A549 treated with Hydrocortisone at 1 μM for 4 hours (cell line): ENCODE data around the gene PAXX. TPM values are rescaled to one million over a fixed set of nuclear protein-coding genes. Genes with fewer than 3 reads are reported as not detected.

Source experiments
- total RNA-seq: library from RNA; stranded (reverse); fragments of 200-300 nt; extraction: Qiagen RNA extraction; gene quantifications from 5 replicates; pipeline ENCODE4 v1.2.3, GENCODE V29; 2022

PAXX gene, protein sequence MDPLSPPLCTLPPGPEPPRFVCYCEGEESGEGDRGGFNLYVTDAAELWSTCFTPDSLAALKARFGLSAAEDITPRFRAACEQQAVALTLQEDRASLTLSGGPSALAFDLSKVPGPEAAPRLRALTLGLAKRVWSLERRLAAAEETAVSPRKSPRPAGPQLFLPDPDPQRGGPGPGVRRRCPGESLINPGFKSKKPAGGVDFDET
- 46.7 to 85.5 TPM (median 74.2 TPM) in 5 replicates for total RNA-seq

DNA sequence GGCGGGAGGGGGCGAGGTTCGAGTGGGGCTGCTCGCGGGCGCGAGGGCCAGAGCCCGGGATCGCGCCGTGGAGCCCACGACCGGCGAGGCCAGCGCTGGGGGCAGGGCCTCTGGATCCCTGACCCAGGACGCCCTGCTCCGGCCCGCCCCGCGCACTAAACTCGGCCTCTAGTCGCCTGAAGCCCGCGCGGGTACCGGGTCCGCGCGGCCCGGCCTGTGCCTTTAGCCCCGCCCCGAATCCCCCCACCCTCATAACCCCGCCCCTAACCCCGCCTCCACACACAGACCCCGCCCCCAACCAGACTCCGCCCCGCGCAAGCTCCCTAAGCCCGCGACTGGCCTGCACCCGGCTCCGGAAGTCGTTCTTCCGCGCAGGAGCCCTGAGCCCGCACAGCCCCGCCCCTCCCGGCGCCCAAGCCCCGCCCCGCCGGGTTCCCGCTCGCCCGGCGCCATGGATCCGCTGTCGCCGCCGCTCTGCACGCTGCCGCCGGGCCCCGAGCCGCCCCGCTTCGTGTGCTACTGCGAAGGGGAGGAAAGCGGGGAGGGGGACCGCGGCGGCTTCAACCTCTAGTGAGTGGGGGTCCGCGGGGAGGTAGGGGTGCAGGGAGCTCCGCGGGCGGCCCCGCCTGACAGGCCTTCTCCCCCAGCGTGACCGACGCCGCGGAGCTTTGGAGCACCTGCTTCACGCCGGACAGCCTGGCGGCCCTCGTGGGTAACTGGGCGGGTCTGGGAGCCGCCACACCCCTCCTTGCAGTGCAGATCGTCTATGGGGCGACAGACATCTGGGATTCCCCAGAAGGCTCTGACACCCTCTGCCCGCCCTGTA, at the start of gene PAXX:
TSS of gene PAXX (plus strand) at position 430 of the 826 bp plus-strand sequence. CDS start at position 452, 22 bp downstream.

GRCh38 chr9:136944519-136945332, 47.5 kb upstream of the PAXX start, which contains the start of the genes C8G and FBXW5:
C8G (plus strand) TSS chr9:136945243; CDS start chr9:136945321, 78 bp downstream.
FBXW5 (minus strand) TSS chr9:136944738; CDS start chr9:136944083, 655 bp downstream.

DNA sequence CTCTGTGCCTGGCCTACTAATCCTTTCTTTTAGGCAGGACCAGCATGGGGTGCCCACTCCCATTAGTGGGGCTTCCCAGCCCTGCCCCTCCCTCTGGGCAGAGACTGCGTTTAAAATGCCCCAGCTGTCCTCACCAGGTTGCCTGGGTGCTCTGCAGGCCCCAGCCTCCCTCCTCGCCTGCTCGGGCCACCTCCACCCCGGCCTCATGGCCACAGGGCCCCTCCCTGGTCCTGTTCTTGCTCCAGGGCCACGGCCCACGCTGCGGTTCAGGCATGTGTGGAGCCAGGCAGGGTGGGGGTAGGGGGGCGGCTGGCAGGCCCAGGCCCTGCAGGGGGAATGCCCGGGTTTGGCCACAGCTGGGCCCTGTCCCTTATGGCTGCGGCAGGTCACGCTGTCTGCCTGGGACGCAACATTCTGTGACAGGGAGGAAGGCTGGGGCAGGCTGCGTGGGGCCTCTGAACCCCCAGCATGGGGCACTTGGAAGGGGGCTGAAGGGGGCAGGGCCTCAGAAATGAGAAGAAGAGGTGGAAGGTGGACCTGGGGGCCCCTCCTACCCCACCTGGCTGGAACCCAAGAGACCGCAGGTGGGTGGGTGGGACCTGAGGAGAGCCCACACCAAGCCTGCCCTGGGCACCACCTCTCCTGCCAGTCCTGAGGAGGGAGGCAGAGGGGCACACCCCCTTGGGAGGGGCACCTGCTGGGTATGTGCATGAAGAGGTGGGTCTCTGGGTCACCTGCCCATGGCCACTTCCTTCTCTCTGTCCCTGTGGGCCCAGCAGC, 40.5 kb upstream of the PAXX start, which contains the start of gene LCN12:
TSS of gene LCN12 (plus strand) at position 733 of the 780 bp plus-strand sequence. CDS start 55 bp downstream, outside the sequence.

DNA sequence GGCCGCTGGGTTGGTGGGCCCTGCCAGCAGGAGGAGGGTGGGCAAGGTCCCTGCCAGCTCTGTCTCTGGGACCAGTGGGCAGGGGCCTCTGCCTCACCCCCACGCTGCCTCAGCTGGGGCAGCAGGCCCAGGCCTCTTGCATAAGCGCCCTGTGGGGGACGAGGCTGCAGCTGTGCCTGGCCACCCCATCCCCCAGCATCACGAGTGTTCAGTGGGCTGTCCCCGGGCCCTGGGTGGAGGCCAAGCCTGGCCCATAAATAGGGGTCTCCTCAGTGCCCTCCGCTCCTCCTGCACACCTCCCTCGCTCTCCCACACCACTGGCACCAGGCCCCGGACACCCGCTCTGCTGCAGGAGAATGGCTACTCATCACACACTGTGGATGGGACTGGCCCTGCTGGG, 15.0 kb upstream of the PAXX start, which contains the start of gene PTGDS:
TSS of gene PTGDS (plus strand) at position 282 of the 400 bp plus-strand sequence. CDS start at position 357, 75 bp downstream.

GRCh38 chr9:136982232-136983051, 9.8 kb upstream of the PAXX start, which contains the start of gene LCNL1:
LCNL1 (plus strand) TSS chr9:136982993; CDS start chr9:136983587, 594 bp downstream.

DNA sequence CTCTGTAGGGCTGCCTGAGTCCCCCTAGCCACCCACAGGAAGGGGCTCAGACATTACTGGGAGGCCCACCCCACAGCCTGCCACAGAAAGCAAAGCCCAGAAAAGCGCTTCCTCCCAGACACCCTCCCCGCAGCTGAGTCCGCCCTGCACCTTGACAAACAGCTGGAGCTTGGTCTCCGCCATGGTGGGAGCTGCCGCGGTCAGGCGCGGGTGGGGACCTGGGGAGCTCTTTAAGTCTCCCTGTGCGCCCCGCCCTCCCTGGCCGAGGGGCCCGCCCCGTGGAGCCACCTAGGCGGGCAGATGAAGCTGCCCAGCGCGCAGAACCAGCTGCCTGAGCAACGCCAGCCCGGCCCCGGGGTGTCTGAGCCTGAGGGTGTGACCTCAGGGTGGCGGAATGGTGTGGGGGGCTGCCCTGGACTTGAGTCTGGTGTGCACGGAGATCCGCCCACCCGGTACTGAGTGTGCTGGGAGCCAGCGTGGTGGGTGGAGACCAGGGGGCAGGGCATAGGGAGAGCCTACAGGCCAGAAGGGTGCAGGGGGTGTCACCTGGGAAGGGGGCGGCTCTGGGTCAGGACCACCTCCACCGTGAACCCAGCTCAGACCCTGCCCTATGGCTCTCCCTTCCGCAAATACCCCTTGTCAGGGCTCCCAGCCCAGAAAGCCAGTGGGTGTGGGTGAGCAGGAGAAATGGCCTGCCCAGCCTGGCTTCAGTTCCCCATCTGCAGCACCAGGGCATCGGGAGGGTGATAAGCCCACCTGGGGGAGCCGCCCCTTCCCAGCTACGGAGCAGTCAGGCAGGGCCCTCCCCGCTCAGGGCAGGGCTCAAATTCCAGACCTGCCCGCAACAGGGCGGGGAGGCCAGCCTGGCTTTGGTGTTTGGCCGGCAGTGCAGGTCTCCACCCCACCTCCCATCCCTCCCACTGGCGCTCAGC, 4.4 kb downstream of the PAXX start, which contains the start of gene CLIC3:
TSS of gene CLIC3 (minus strand) at position 208 of the 932 bp plus-strand sequence. CDS start at position 183, 25 bp downstream.

GRCh38 chr9:137027369-137028262, 35.4 kb downstream of the PAXX start, which contains the start of gene ABCA2:
ABCA2 (minus strand) TSS chr9:137028237; CDS start chr9:137028140, 97 bp downstream.

GRCh38 chr9:137031904-137032640, 39.9 kb downstream of the PAXX start, which contains the start of gene FUT7:
FUT7 (minus strand) TSS chr9:137032088; CDS start chr9:137031991, 97 bp downstream.

Other genes with a start within 250 kb of the PAXX start
- gene LCN10, start 249.5 kb upstream of the PAXX start, total RNA-seq, result not detected in 5 replicates
- gene LCN6, start 243.9 kb upstream of the PAXX start, total RNA-seq, result not detected in 5 replicates
- not detected in 5 replicates for gene LCN8, start 234.2 kb upstream of the PAXX start, total RNA-seq
- 0.03 to 0.13 TPM in 2 of 5 replicates, not detected in the others for gene LCN15, start 227.9 kb upstream of the PAXX start, total RNA-seq
- gene TMEM141, start 201.1 kb upstream of the PAXX start, total RNA-seq, result 60.3 to 79.3 TPM (median 78.5 TPM) in 5 replicates
- 0.18 to 0.63 TPM (median 0.44 TPM) in 5 replicates for gene CCDC183, start 196.1 kb upstream of the PAXX start, total RNA-seq
- 67.0 to 82.1 TPM (median 78.1 TPM) in 5 replicates for gene RABL6, start 184.5 kb upstream of the PAXX start, total RNA-seq
- 3.4 to 4.3 TPM (median 4.0 TPM) in 5 replicates for gene AJM1, start 149.9 kb upstream of the PAXX start, total RNA-seq
- 221 to 341 TPM (median 305 TPM) in 5 replicates for gene PHPT1, start 143.0 kb upstream of the PAXX start, total RNA-seq
- gene MAMDC4, start 140.1 kb upstream of the PAXX start, total RNA-seq, result 2.6 to 4.2 TPM (median 4.0 TPM) in 5 replicates
- 387 to 521 TPM (median 446 TPM) in 5 replicates for gene EDF1, start 126.1 kb upstream of the PAXX start, total RNA-seq
- 43.3 to 61.4 TPM (median 48.8 TPM) in 5 replicates for gene TRAF2, start 105.9 kb upstream of the PAXX start, total RNA-seq
- gene FBXW5, start 47.7 kb upstream of the PAXX start, total RNA-seq, result 71.5 to 97.8 TPM (median 91.7 TPM) in 5 replicates
- 0.62 to 1.7 TPM (median 1.2 TPM) in 5 replicates for gene C8G, start 47.2 kb upstream of the PAXX start, total RNA-seq
- 0.46 to 1.6 TPM (median 1.2 TPM) in 5 replicates for gene LCN12, start 40.1 kb upstream of the PAXX start, total RNA-seq
- gene PTGDS, start 14.9 kb upstream of the PAXX start, total RNA-seq, result 0.55 to 0.77 TPM (median 0.67 TPM) in 5 replicates
- 0.08 to 0.16 TPM (median 0.13 TPM) in 5 replicates for gene LCNL1, start 9.4 kb upstream of the PAXX start, total RNA-seq
- 2.3 to 5.7 TPM (median 4.6 TPM) in 5 replicates for gene CLIC3, start 4.1 kb downstream of the PAXX start, total RNA-seq
- gene ABCA2, start 35.8 kb downstream of the PAXX start, total RNA-seq, result 22.8 to 26.7 TPM (median 24.4 TPM) in 5 replicates
- gene FUT7, start 39.7 kb downstream of the PAXX start, total RNA-seq, result 0.05 to 0.08 TPM (median 0.06 TPM) in 4 of 5 replicates, not detected in the other
- 44.0 to 83.3 TPM (median 79.5 TPM) in 5 replicates for gene NPDC1, start 53.8 kb downstream of the PAXX start, total RNA-seq
- 3.3 to 4.5 TPM (median 3.5 TPM) in 5 replicates for gene ENTPD2, start 61.6 kb downstream of the PAXX start, total RNA-seq
- 17.6 to 24.7 TPM (median 21.7 TPM) in 5 replicates for gene SAPCD2, start 78.1 kb downstream of the PAXX start, total RNA-seq
- gene UAP1L1, start 85.1 kb downstream of the PAXX start, total RNA-seq, result 10.8 to 13.9 TPM (median 11.0 TPM) in 5 replicates
- 48.0 to 53.7 TPM (median 49.8 TPM) in 5 replicates for gene MAN1B1, start 94.6 kb downstream of the PAXX start, total RNA-seq
- 70.6 to 111 TPM (median 110 TPM) in 5 replicates for gene DPP7, start 122.3 kb downstream of the PAXX start, total RNA-seq
- gene GRIN1, start 146.7 kb downstream of the PAXX start, total RNA-seq, result 0.22 to 0.66 TPM (median 0.45 TPM) in 5 replicates
- 0.41 to 1.7 TPM (median 0.93 TPM) in 5 replicates for gene LRRC26, start 177.6 kb downstream of the PAXX start, total RNA-seq
- not detected in 5 replicates for gene TMEM210, start 179.6 kb downstream of the PAXX start, total RNA-seq
- gene ANAPC2, start 196.1 kb downstream of the PAXX start, total RNA-seq, result 26.9 to 35.9 TPM (median 31.9 TPM) in 5 replicates
- gene SSNA1, start 196.3 kb downstream of the PAXX start, total RNA-seq, result 92.8 to 153 TPM (median 142 TPM) in 5 replicates
- gene TPRN, start 208.3 kb downstream of the PAXX start, total RNA-seq, result 9.2 to 11.6 TPM (median 10.2 TPM) in 5 replicates
- 35.3 to 45.9 TPM (median 45.0 TPM) in 5 replicates for gene TMEM203, start 213.2 kb downstream of the PAXX start, total RNA-seq
- gene NDOR1, start 213.3 kb downstream of the PAXX start, total RNA-seq, result 14.8 to 16.5 TPM (median 15.2 TPM) in 5 replicates
- gene RNF208, start 229.8 kb downstream of the PAXX start, total RNA-seq, result 1.2 to 1.9 TPM (median 1.7 TPM) in 5 replicates
- gene CYSRT1, start 232.8 kb downstream of the PAXX start, total RNA-seq, result 3.0 to 5.5 TPM (median 4.2 TPM) in 5 replicates
- 0.07 to 0.24 TPM (median 0.14 TPM) in 5 replicates for gene RNF224, start 235.1 kb downstream of the PAXX start, total RNA-seq
- gene SLC34A3, start 238.5 kb downstream of the PAXX start, total RNA-seq, result 0.05 to 0.16 TPM (median 0.07 TPM) in 4 of 5 replicates, not detected in the other
- gene TUBB4B, start 248.9 kb downstream of the PAXX start, total RNA-seq, result 681 to 782 TPM (median 752 TPM) in 5 replicates